Mesothelial cell of epicardium (in vitro differentiated cells): ENCODE data around the gene RAB3D. TPM values are rescaled to one million over a fixed set of nuclear protein-coding genes. Genes with fewer than 3 reads are reported as not detected.

Source experiments
- DNase-seq, 2 experiments: peaks; one replicate each; pipeline ENCODE4 v3.0.0; 2021; ENCODE audit warnings: low spot score in 2 of 2; ENCODE audit not compliant: unreplicated experiment in 2 of 2
- H3K27ac Mint-ChIP-seq: 2 replicates; pipeline ENCODE4 v1.8.0; 2021; ENCODE audit warnings: mixed read lengths
- H3K27me3 Mint-ChIP-seq: 2 replicates; pipeline ENCODE4 v1.8.0; 2021; ENCODE audit warnings: low read depth, mixed read lengths
- H3K36me3 Mint-ChIP-seq: 2 replicates; pipeline ENCODE4 v1.8.0; 2021; ENCODE audit warnings: mixed read lengths
- H3K4me1 Mint-ChIP-seq: 2 replicates; pipeline ENCODE4 v1.8.0; 2021; ENCODE audit warnings: mixed read lengths
- H3K4me3 Mint-ChIP-seq: 2 replicates; pipeline ENCODE4 v1.8.0; 2021; ENCODE audit warnings: mild to moderate bottlenecking, moderate library complexity, mixed read lengths
- H3K9me3 Mint-ChIP-seq: 2 replicates; pipeline ENCODE4 v1.8.0; 2021; ENCODE audit warnings: mixed read lengths
- total RNA-seq: library from RNA; stranded (reverse); gene quantifications from 3 replicates; pipeline ENCODE4 v1.2.1, GENCODE V29; 2021
- TF ChIP-seq, protein P1 (sequence below): fragments of 200-600 bp; sonication (generic); IDR thresholded peaks from one replicate; pipeline ENCODE4 v1.5.0; 2021; ENCODE audit warnings: antibody characterized with exemption; ENCODE audit not compliant: unreplicated experiment

RAB3D gene
- total RNA-seq, 1 donor from 2014 or later, result 27.3 TPM

DNA sequence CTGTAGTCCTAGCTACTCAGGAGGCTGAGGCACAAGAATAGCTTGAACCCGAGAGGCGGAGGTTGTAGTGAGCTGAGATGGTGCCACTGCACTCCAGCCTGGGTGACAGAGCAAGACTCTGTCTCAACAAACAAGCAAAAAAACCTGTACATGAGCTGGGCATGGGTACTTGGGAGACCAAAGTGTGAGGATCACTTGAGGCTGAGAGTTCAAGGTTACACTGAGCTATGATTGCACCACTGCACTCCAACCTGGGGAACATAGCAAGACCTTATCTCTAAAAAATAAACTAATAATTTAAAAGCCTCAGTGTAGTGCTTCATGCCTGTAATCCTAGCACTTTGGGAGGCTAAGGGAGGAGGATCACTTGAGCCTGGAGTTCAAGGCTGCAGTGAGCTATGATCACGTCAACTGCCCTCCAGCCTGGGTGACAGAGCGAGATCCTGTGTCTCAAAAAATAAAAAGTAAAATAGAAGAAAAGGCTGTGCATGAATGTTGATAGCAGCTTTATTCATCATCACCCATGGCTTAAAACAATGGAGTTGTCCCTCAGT lies 64.8 kb downstream of the RAB3D start:
- no peak for DNase-seq
- no peaks in the 10 kb centered on the region for H3K36me3 Mint-ChIP-seq
- H3K27me3 Mint-ChIP-seq, result no peaks in the 10 kb centered on the region
- no peaks in the 10 kb centered on the region for H3K9me3 Mint-ChIP-seq
- no peak overlapping the region for H3K4me3 Mint-ChIP-seq
- TF ChIP-seq, protein P1, sequence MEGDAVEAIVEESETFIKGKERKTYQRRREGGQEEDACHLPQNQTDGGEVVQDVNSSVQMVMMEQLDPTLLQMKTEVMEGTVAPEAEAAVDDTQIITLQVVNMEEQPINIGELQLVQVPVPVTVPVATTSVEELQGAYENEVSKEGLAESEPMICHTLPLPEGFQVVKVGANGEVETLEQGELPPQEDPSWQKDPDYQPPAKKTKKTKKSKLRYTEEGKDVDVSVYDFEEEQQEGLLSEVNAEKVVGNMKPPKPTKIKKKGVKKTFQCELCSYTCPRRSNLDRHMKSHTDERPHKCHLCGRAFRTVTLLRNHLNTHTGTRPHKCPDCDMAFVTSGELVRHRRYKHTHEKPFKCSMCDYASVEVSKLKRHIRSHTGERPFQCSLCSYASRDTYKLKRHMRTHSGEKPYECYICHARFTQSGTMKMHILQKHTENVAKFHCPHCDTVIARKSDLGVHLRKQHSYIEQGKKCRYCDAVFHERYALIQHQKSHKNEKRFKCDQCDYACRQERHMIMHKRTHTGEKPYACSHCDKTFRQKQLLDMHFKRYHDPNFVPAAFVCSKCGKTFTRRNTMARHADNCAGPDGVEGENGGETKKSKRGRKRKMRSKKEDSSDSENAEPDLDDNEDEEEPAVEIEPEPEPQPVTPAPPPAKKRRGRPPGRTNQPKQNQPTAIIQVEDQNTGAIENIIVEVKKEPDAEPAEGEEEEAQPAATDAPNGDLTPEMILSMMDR, result no peak
- no peaks in the 10 kb centered on the region for H3K4me1 Mint-ChIP-seq
- H3K27ac Mint-ChIP-seq, result no peak overlapping the region

DNA sequence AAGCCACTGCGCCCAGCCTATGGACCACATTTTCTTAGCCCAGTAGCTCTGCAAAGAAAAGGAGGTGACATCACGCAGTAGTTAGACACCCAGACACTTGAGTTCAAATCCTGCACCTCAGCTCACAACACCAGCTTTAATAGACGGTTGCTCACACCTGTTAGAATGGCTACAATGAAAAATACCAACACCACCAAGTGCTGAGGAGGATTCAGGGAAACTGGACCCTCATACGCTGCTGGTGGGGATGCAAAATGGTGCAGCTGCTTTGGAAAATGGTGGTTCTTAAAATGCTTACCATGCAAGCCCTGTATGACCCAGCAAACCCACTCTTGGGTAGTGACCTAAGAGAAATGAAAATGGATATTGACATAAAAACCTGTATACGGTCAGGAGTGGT lies 65.5 kb downstream of the RAB3D start:
- TF ChIP-seq, protein P1, result no peak
- H3K27ac Mint-ChIP-seq, result no peak overlapping the region
- no peak for DNase-seq
- H3K4me1 Mint-ChIP-seq, result peaks cover 4% of the 10 kb centered on the region
- no peaks in the 10 kb centered on the region for H3K9me3 Mint-ChIP-seq
- H3K27me3 Mint-ChIP-seq, result no peaks in the 10 kb centered on the region
- no peak overlapping the region for H3K4me3 Mint-ChIP-seq
- H3K36me3 Mint-ChIP-seq, result no peaks in the 10 kb centered on the region

DNA sequence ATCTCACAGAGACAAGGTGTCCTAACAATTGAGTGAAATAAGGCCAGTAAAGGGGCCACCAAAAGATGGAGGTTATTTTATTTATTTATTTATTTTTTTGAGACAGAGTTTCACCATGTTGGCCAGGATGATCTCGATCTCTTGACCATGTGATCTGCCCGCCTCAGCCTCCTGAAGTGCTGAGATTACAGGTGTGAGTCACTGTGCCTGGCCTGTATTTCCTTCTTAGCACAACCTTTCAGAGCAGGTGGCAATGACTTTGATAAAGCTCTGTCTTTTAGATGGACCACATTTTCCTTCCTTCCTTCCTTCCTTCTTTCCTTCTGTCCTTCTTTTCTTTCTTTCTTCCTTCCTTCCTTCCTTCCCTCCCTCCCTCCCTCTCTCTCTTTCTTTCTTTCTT lies 66.2 kb downstream of the RAB3D start:
- Mint-ChIP-seq H3K36me3 (no peaks in the 10 kb centered on the region), H3K27me3 (no peaks in the 10 kb centered on the region), H3K27ac (no peak overlapping the region), H3K4me1 (peaks cover 4% of the 10 kb centered on the region), H3K4me3 (no peak overlapping the region), H3K9me3 (no peaks in the 10 kb centered on the region)
- DNase-seq, result no peak
- TF ChIP-seq, protein P1, result no peak

Other genes starting within 250 kb of the RAB3D start
- 16.3 to 22.0 TPM (median 20.6 TPM) in 3 replicates for gene SPC24, start 183.9 kb downstream of the RAB3D start, total RNA-seq
- gene KANK2, start 142.1 kb downstream of the RAB3D start, total RNA-seq, result 84.3 to 85.3 TPM (median 84.7 TPM) in 3 replicates
- 0.25 to 0.84 TPM (median 0.29 TPM) in 3 replicates for gene ANGPTL8, start 100.0 kb downstream of the RAB3D start, total RNA-seq
- gene DOCK6, start 77.1 kb downstream of the RAB3D start, total RNA-seq, result 64.0 to 66.4 TPM (median 65.1 TPM) in 3 replicates
- gene TSPAN16, start 43.5 kb downstream of the RAB3D start, total RNA-seq, result not detected in 3 replicates
- 56.8 to 61.4 TPM (median 57.2 TPM) in 3 replicates for gene TMEM205, start 6.6 kb upstream of the RAB3D start, total RNA-seq
- gene CCDC159, start 6.9 kb upstream of the RAB3D start, total RNA-seq, result 29.6 to 34.9 TPM (median 34.2 TPM) in 3 replicates
- gene PLPPR2, start 15.8 kb upstream of the RAB3D start, total RNA-seq, result 18.9 to 21.4 TPM (median 20.4 TPM) in 3 replicates
- gene SWSAP1, start 35.0 kb upstream of the RAB3D start, total RNA-seq, result 2.7 to 2.9 TPM (median 2.8 TPM) in 3 replicates
- gene EPOR, start 44.7 kb upstream of the RAB3D start, total RNA-seq, result 23.5 to 24.5 TPM (median 24.3 TPM) in 3 replicates
- gene RGL3, start 79.7 kb upstream of the RAB3D start, total RNA-seq, result 80.8 to 84.8 TPM (median 82.6 TPM) in 3 replicates
- 0.95 to 1.7 TPM (median 1.4 TPM) in 3 replicates for gene ODAD3, start 95.5 kb upstream of the RAB3D start, total RNA-seq
- gene PRKCSH, start 96.0 kb upstream of the RAB3D start, total RNA-seq, result 381 to 396 TPM (median 385 TPM) in 3 replicates
- gene ELAVL3, start 141.4 kb upstream of the RAB3D start, total RNA-seq, result 0.07 to 0.63 TPM in 2 of 3 replicates, not detected in the other
- 13.9 to 16.5 TPM (median 15.4 TPM) in 3 replicates for gene ZNF653, start 166.2 kb upstream of the RAB3D start, total RNA-seq
- gene ECSIT, start 189.5 kb upstream of the RAB3D start, total RNA-seq, result 32.1 to 34.4 TPM (median 32.2 TPM) in 3 replicates
- 27.7 to 30.1 TPM (median 29.6 TPM) in 3 replicates for gene CNN1, start 199.2 kb upstream of the RAB3D start, total RNA-seq
- gene ELOF1, start 219.6 kb upstream of the RAB3D start, total RNA-seq, result 41.3 to 47.1 TPM (median 46.0 TPM) in 3 replicates
- 3.9 to 4.2 TPM (median 3.9 TPM) in 3 replicates for gene ACP5, start 238.0 kb upstream of the RAB3D start, total RNA-seq